HG02840 (cell line): ENCODE measurements around the gene CNIH4.
A peak's percentile ranks its signal among the peaks of the same experiment; 100 is the strongest.
"Not testable (repeated sequence)": the region's sequence is repeated elsewhere in the genome, so short reads cannot be mapped to it uniquely, and the experiment has no call there.

ENCODE experiments used
- ATAC-seq: cut with Tn5 transposase; IDR thresholded peaks from one replicate; pipeline ENCODE4 v1.9.1; 2021; ENCODE audit warnings: mild to moderate bottlenecking, moderate library complexity, moderate number of reproducible peaks; ENCODE audit not compliant: unreplicated experiment, low FRiP score

Gene CNIH4

GRCh38 chr1:224343679-224344078, 13.0 kb upstream of the CNIH4 start:
- ATAC-seq = no peak

GRCh38 chr1:224348137-224348536, 8.5 kb upstream of the CNIH4 start:
- ATAC-seq = no peak

- ATAC-seq = not testable (repeated sequence)
Measured at GRCh38 chr1:224349716-224350115, 7.0 kb upstream of the CNIH4 start.

- ATAC-seq = not testable (repeated sequence)
Measured at GRCh38 chr1:224352436-224353085, 4.1 kb upstream of the CNIH4 start.

- ATAC-seq = no peak
Measured at GRCh38 chr1:224353975-224354925, 2.4 kb upstream of the CNIH4 start.

GRCh38 chr1:224357626-224358124, 996 bp downstream of the CNIH4 start:
- no peak for ATAC-seq

- no peak for ATAC-seq
Measured at GRCh38 chr1:224358237-224358636, 1.6 kb downstream of the CNIH4 start.

GRCh38 chr1:224359207-224359606, 2.5 kb downstream of the CNIH4 start:
- no peak for ATAC-seq

- ATAC-seq = no peak
Measured at GRCh38 chr1:224368409-224368808, 11.7 kb downstream of the CNIH4 start.

GRCh38 chr1:224373008-224373590, 16.4 kb downstream of the CNIH4 start:
- ATAC-seq = no peak

- no peak for ATAC-seq
Measured at GRCh38 chr1:224375059-224375458, 18.4 kb downstream of the CNIH4 start.

GRCh38 chr1:224377676-224378006, 21.0 kb downstream of the CNIH4 start:
- no peak for ATAC-seq

GRCh38 chr1:224378855-224379631, 22.4 kb downstream of the CNIH4 start:
- ATAC-seq = no peak

- ATAC-seq = peak; percentile 57
Measured at GRCh38 chr1:224380003-224380402, 23.3 kb downstream of the CNIH4 start.

GRCh38 chr1:224381880-224382548, 25.3 kb downstream of the CNIH4 start:
- ATAC-seq = no peak

- no peak for ATAC-seq
Measured at GRCh38 chr1:224383218-224383617, 26.5 kb downstream of the CNIH4 start.

- ATAC-seq = no peak
Measured at GRCh38 chr1:224387302-224387912, 30.7 kb downstream of the CNIH4 start.

GRCh38 chr1:224387943-224388342, 31.3 kb downstream of the CNIH4 start:
- ATAC-seq = no peak

- ATAC-seq = no peak
Measured at GRCh38 chr1:224390517-224390916, 33.8 kb downstream of the CNIH4 start.
